Activated naive CD8-positive, alpha-beta T cell (primary cell): ENCODE measurements around the gene DNAH6.
"Not testable (repeated sequence)": the region's sequence is repeated elsewhere in the genome, so short reads cannot be mapped to it uniquely, and the experiment has no call there.

Source experiments
- H3K27ac Mint-ChIP-seq: one replicate; pipeline ENCODE4 v1.8.0; 2021; ENCODE audit warnings: mixed read lengths
- H3K27me3 Mint-ChIP-seq: one replicate; pipeline ENCODE4 v1.8.0; 2021; ENCODE audit warnings: mixed read lengths
- H3K36me3 Mint-ChIP-seq: one replicate; pipeline ENCODE4 v1.8.0; 2021; ENCODE audit warnings: mixed read lengths
- H3K4me1 Mint-ChIP-seq: one replicate; pipeline ENCODE4 v1.8.0; 2021; ENCODE audit warnings: low read depth, mixed read lengths
- H3K4me3 Mint-ChIP-seq: one replicate; pipeline ENCODE4 v1.8.0; 2021; ENCODE audit warnings: mild to moderate bottlenecking, mixed read lengths
- H3K9me3 Mint-ChIP-seq: one replicate; pipeline ENCODE4 v1.8.0; 2021; ENCODE audit warnings: low read depth, mixed read lengths

Gene DNAH6

DNA sequence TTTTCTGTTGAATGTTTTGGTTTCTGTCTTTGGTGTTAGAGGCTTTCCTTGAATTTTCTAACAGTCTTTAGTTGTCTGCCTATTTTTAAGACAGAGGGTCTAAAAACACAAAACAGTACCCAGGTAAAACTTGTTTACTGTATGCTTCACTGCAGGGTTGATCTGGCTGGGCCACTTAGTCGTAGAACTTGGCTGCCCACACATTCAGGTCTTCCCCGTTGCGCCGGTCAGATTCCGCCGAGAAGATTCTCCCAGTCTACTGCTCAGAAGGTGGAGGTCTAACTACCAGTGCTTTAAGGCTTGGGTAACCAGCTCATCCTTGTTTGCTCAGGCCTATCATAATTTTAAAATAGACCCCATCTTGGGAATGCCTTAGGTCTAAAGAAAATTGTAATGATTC lies 24.6 kb upstream of the DNAH6 start:
- Mint-ChIP-seq H3K9me3 (no peaks in the 10 kb centered on the region), H3K4me1 (peaks cover 7% of the 10 kb centered on the region), H3K27ac (no peak overlapping the region), H3K4me3 (no peak overlapping the region), H3K36me3 (no peaks in the 10 kb centered on the region), H3K27me3 (no peaks in the 10 kb centered on the region)

DNA sequence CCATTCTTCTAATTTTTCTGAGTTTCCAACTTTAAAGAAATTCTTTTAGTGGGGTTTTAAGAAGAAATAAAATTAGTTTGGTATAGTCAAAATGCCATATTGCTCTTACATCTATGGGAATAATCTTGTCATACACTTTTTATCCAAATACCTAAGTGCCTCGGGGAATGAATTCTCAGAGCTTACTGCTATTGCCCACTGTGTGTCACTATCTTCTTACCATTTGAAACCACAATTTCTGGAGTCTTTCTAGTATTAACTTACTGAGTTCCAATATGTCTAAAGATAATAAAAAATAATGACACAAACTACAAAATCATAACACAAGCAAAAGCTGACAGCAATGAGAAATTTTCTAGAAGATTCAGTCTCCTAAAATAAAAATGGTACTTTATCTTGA lies 23.7 kb upstream of the DNAH6 start:
- Mint-ChIP-seq H3K4me1 (peaks cover 9% of the 10 kb centered on the region), H3K36me3 (no peaks in the 10 kb centered on the region), H3K27ac (no peak overlapping the region), H3K27me3 (no peaks in the 10 kb centered on the region), H3K4me3 (no peak overlapping the region), H3K9me3 (no peaks in the 10 kb centered on the region)

DNA sequence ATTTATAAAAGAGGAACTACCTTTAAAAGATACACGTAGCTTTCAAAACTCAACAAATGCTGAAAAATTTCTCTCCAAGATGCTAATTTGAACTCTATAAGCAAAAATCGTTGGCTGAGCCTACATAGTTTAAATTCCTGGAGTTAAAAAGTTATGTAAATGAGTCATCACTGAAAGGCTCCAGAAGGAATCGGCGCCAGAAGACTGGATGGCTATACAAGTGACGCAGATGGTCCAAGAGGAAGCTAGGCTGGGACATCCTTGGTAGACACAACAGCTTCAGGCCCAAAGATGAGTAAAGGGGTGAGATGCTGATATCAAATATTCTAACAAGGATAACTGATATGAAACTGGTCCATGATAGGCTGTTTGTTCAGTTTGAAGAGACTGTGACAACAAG lies 22.8 kb upstream of the DNAH6 start:
- no peaks in the 10 kb centered on the region for H3K9me3 Mint-ChIP-seq
- H3K27me3 Mint-ChIP-seq: no peaks in the 10 kb centered on the region
- H3K36me3 Mint-ChIP-seq: no peaks in the 10 kb centered on the region
- H3K4me3 Mint-ChIP-seq: no peak overlapping the region
- H3K4me1 Mint-ChIP-seq: peaks cover 16% of the 10 kb centered on the region
- no peak overlapping the region for H3K27ac Mint-ChIP-seq

DNA sequence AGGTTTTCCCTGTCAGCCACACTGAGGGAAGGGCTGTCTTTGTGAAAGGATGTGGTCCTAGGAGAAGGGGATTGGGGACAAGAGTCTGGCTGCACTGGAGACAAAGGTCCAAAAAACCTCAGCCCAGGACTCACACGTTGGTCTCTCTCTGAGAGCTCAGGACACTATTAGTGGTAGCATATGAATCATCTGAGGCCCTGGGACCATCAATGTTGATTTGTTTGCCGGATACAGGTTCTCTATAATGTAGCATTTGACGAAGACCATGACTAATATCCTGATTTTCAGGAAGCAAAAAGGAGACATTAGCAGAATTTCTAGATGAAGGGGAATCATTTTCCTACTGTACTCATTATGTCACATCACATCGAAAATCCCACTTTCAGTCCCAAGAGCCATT lies 22.2 kb upstream of the DNAH6 start:
- no peak overlapping the region for H3K27ac Mint-ChIP-seq
- peaks cover 19% of the 10 kb centered on the region for H3K4me1 Mint-ChIP-seq

DNA sequence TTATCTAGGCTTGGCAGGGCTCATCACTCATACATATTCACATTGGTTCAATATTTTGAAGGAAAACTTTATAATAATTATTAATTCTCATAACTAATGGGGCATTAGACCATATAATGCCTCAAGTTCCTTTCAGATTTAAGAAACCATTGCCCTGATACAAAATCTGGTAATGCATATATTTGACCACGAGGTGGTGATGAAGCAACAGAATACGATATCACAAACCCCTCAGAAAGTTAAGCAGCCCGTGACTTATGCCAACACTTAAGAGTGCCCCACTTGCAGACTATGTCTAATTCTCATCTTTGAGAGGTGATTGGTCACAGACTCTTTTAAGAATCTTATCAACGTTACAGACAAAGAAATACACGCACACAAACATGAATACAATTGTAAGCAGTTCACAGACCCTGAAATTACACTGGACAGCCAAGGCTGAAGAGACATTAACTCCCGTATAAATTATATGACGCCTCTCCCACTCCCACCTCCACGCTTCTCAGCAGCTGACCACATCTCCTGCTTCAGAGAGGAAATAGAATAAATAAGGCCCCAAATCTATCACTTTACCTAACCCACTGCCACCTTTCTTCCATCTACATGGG lies 20.7 kb upstream of the DNAH6 start:
- H3K27ac Mint-ChIP-seq: peak overlapping the region; percentile 36
- H3K27me3 Mint-ChIP-seq: no peaks in the 10 kb centered on the region
- H3K4me1 Mint-ChIP-seq: peaks cover 21% of the 10 kb centered on the region
- H3K36me3 Mint-ChIP-seq: no peaks in the 10 kb centered on the region
- H3K9me3 Mint-ChIP-seq: peaks cover 4% of the 10 kb centered on the region
- H3K4me3 Mint-ChIP-seq: no peak overlapping the region

More for the DNA sequence above, 22.2 kb upstream of the DNAH6 start:
- Mint-ChIP-seq H3K27me3 (no peaks in the 10 kb centered on the region), H3K9me3 (no peaks in the 10 kb centered on the region), H3K4me3 (no peak overlapping the region), H3K36me3 (no peaks in the 10 kb centered on the region)

DNA sequence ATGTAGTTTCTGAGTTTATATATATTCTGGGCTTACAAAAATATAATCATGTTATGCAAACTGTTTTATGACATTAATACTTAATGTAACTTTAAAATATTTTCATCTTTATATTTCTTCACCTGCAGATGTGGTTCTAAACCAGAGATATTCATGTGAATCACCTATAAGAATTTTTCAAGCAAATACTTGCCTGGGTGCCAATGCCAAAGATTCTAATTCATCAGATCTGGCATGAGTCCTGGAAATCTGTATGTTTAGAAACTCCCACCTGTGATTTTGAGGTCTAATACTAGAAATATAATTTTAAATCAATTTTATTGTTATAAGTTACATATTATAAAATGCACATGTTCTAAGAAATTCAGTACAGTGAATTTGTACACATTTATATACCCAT lies 19.9 kb upstream of the DNAH6 start:
- H3K36me3 Mint-ChIP-seq: no peaks in the 10 kb centered on the region
- no peaks in the 10 kb centered on the region for H3K27me3 Mint-ChIP-seq
- no peak overlapping the region for H3K27ac Mint-ChIP-seq
- H3K4me3 Mint-ChIP-seq: no peak overlapping the region
- peaks cover 4% of the 10 kb centered on the region for H3K9me3 Mint-ChIP-seq
- H3K4me1 Mint-ChIP-seq: peaks cover 21% of the 10 kb centered on the region

DNA sequence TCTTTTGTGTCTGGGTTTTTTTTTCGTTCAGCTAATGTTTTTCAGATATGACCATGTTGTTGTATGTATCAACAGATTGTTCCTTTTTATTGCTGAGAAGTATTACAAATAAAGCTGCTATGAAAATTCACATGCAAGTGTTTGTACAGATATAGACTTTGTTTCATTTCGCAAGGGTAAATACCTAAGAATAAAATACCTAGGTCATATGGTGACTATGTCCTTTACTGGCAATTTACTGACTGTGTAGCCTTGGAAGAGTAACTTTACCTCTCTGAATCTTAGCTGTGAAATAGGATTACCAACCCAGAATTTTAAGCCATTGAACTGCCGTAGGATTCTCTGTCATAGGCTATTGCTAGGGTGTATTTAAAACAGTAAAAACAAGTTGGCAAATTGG lies 19.0 kb upstream of the DNAH6 start:
- Mint-ChIP-seq H3K4me1 (peaks cover 21% of the 10 kb centered on the region), H3K9me3 (peaks cover 4% of the 10 kb centered on the region), H3K4me3 (no peak overlapping the region), H3K36me3 (no peaks in the 10 kb centered on the region), H3K27ac (no peak overlapping the region), H3K27me3 (no peaks in the 10 kb centered on the region)

DNA sequence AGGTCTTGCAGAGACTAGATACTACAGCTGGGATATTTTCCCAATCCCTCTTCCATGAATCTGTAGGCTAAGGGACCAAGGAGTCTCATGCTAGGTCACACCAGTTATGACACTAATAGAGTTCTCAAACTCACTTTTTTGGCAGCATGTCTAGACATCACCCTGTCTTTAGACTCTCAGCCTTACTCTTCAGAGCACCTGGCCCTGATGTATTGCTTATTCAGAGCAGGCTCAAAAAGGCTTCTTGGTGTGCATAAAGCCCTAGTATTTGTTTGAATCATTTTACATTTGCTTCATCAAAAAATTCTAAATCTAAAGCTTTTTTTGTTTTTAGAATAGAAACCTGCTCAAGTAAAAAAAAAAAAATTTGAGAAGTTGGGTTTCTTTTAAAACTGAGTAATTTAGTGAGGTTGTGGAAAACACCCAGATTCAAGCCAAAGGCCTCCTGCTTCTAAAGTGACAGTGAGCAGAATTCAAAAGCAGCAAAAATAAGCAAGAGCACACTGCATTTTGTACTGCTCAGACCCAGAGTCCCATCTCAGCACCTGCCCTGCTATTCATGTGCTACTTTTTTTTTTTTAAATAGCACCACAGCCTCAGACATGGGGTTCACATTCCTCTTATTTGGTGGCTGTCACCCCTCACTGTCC lies 18.0 kb upstream of the DNAH6 start:
- no peak overlapping the region for H3K4me3 Mint-ChIP-seq
- peak overlapping the region; percentile 35 for H3K27ac Mint-ChIP-seq
- H3K36me3 Mint-ChIP-seq: peaks cover 1% of the 10 kb centered on the region
- H3K4me1 Mint-ChIP-seq: peaks cover 21% of the 10 kb centered on the region
- peaks cover 7% of the 10 kb centered on the region for H3K9me3 Mint-ChIP-seq
- H3K27me3 Mint-ChIP-seq: no peaks in the 10 kb centered on the region

DNA sequence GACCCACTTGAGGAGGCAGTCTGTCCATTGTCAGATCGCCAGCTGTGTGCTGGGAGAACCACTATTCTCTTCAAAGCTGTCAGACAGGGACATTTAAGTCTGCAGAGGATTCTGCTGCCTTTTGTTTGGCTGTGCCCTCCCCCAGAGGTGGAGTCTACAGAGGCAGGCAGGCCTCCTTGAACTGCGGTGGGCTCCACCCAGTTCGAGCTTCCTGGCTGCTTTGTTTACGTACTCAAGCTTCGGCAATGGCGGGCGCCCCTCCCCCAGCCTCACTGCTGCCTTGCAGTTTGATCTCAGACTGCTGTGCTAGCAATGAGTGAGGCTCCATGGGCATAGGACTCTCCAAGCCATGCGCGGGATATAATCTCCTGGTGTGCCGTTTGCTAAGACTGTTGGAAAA lies 5.3 kb upstream of the DNAH6 start:
- H3K4me1 Mint-ChIP-seq, H3K36me3 Mint-ChIP-seq, H3K9me3 Mint-ChIP-seq, H3K27ac Mint-ChIP-seq, H3K4me3 Mint-ChIP-seq, H3K27me3 Mint-ChIP-seq: not testable (repeated sequence)

DNA sequence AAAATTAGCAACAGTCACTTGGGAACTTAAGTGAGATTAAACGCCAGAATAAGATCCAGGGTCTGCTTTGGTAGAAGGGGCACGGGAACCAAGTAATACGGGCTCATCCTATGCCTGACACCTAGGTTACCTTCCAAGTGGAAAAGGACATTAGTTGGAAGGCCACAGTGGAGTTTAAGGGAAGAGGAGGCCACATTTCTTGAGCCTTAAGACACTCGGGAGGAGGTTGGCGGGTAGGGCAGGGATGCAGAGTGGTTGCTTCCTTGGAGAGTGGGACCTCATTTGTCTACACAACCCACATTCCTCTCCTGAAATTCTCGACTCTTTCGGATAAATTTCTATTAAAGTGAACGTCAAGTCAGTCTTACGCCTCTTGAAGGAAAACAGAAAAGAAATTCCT lies 510 bp upstream of the DNAH6 start:
- no peak overlapping the region for H3K27ac Mint-ChIP-seq
- H3K9me3 Mint-ChIP-seq: peaks cover 8% of the 10 kb centered on the region
- H3K36me3 Mint-ChIP-seq: peaks cover 4% of the 10 kb centered on the region
- H3K27me3 Mint-ChIP-seq: no peaks in the 10 kb centered on the region
- H3K4me1 Mint-ChIP-seq: peaks cover 35% of the 10 kb centered on the region
- peak overlapping the region; percentile 91 for H3K4me3 Mint-ChIP-seq

DNA sequence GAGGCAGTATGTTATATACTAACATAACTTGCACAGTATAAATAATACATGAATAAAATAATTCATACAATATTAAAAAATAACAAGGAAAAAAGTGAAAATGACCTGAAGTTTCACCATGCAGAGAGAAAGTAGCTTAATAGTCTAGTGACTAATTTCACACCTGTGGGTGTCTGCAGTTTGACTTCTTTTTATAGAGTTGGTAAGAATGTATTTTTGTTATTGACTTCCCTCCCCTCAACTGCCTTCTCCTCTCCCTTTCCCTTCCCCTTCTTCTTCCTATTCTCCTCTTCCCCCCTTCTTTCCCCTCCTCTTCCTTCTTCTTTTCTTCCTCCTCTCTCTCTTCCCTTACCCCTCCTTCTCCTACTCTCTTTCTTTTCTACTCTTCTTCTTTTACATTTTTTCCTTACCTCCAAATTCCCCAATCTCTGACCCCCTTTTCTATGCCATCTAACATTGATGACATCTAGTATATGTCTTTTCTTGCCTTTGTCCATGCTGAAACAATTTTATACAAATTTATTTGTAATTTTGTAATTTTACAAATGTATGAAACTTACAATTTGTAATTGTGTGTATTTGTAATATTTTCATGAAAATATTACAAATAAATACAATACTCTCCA lies 3.1 kb downstream of the DNAH6 start:
- Mint-ChIP-seq H3K36me3 (peaks cover 9% of the 10 kb centered on the region), H3K4me3 (no peak overlapping the region), H3K9me3 (peaks cover 15% of the 10 kb centered on the region), H3K27me3 (no peaks in the 10 kb centered on the region), H3K27ac (peak overlapping the region; percentile 41), H3K4me1 (peaks cover 32% of the 10 kb centered on the region)

DNA sequence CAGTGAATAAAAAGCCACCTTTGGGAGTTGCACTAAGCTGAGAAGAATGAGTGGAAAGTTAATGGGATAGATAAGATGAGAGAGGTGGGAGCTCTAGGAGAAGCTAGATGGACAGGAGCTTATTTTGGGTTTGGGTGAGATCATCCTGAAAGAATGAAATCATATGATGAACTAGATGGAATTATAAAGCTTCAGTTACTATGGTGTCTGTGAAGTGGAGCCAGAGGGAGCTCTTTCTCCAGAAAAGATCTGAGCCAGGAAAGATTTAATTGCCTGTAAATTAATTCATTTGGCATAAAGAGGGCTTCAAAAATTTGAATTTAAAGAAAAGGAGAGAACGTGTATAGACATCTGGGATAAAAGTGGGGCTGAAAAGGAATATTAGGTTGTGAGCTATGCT lies 10.3 kb downstream of the DNAH6 start:
- Mint-ChIP-seq H3K27me3 (no peaks in the 10 kb centered on the region), H3K27ac (peak overlapping the region; percentile 69), H3K4me3 (peak overlapping the region; percentile 48)

DNA sequence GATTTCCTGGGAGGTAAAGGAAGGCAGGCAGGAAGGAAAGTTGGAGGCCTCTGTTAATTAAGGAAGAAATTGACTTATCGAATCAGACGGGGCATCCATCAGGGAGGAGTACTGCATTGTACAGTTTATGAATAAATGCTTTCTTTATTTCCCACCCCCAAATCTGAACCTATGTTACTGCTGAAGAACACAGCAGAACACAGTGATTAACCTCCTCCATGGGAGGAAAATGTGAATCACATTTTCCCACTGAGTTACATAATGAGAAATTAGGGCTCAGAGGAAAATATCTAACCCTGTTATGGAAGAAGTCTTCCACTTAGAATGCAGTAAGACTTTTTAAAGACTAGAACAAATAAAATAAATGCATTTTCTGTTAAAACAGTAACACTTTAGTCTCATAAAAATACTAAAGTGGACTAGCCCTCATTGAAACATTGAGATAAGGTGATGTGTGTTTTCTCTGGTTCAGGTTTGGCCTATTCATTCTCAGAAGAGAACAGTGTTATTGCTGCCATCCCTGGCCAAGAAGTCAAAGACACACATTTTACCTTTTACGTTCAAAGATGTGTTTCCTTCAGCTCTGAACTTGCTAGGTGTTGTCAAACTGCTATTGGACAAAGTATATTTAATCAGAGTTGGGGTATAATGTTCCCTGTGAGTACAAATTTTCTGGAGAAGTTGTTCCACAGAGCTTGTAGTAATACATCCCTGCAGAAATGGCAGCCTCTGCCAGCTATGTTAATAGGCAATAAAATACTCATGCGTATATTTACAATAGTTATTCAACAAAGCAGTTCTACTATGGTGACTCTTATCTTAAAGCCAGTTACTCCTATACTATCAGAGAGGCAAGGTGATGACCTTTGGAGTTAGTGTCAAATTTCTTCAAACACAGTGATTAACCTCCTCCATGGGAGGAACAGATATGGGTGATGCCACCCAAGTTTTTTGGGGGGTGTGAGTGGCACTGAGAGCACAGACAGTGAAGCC lies 11.1 kb downstream of the DNAH6 start:
- Mint-ChIP-seq H3K27ac (peak overlapping the region; percentile 69), H3K36me3 (peaks cover 2% of the 10 kb centered on the region)

More for the DNA sequence above, 10.3 kb downstream of the DNAH6 start:
- peaks cover 6% of the 10 kb centered on the region for H3K36me3 Mint-ChIP-seq
- peaks cover 22% of the 10 kb centered on the region for H3K4me1 Mint-ChIP-seq
- peaks cover 10% of the 10 kb centered on the region for H3K9me3 Mint-ChIP-seq

DNA sequence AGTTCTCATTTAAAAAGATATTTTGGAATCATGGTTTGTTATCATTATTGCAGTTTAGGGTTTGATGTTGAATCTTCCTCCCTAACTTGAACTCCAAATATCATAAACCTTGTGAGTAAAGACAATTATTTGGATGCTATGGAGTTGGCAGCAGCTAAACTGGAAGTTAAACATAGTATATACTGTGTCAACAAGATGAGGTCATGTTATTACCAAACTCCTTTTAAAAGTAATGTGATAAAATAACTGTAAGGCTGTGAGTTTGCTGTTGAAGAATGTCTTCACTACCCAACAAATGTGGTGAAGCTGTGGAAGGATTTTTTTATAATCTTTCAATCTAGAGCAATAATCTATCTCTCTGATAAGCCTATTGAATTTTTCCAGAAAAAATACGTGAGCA lies 16.0 kb downstream of the DNAH6 start:
- Mint-ChIP-seq H3K4me3 (no peak overlapping the region), H3K36me3 (peaks cover 4% of the 10 kb centered on the region), H3K27me3 (no peaks in the 10 kb centered on the region), H3K4me1 (peaks cover 16% of the 10 kb centered on the region), H3K9me3 (no peaks in the 10 kb centered on the region), H3K27ac (no peak overlapping the region)

More for the DNA sequence above, 11.1 kb downstream of the DNAH6 start:
- peaks cover 2% of the 10 kb centered on the region for H3K9me3 Mint-ChIP-seq
- peak overlapping the region; percentile 2 for H3K4me3 Mint-ChIP-seq
- H3K4me1 Mint-ChIP-seq: peaks cover 22% of the 10 kb centered on the region
- no peaks in the 10 kb centered on the region for H3K27me3 Mint-ChIP-seq

DNA sequence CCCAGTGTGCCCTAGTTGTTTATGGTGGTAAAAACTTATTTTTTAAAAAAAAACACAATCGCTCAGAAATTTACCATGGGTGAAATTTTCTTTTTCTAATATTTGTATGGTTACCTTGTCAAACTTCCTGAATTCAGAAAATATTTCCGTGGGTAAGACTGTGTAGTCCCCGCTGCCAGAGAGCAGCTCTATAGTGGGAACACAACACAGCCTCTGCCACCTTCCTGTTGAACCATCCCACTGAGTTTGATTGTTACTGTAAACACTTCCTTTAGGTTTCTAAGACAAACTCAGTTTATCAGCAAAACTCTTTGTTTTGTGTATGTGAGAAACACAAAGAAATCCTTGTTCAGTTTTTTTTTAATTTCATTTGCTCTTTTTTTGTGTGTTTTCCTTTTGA lies 17.9 kb downstream of the DNAH6 start:
- Mint-ChIP-seq H3K27me3 (no peaks in the 10 kb centered on the region), H3K4me3 (no peak overlapping the region), H3K36me3 (peaks cover 4% of the 10 kb centered on the region), H3K9me3 (no peaks in the 10 kb centered on the region), H3K27ac (no peak overlapping the region), H3K4me1 (peaks cover 10% of the 10 kb centered on the region)
